ENCODE data around the gene ZFP36.

DNA sequence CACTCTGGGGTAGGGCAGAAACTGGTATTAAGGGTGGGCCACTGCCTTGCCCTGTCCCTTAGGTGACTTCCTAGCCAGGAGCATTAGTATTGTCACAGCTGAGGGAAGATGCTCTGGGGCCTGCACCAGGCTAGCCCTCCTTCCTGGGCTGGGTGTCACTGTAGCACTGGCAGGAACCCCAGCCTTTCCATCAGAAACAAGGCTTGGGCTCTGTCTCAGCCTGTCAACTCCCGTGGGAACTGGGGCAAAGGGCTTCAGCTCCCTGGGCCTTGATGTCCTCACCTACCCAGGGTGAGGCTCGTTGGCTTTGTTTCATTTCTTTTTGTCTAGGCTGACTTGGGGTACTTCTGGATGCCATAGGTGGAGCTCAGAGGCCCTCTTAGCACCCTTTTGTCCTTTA lies 33.7 kb upstream of the ZFP36 start:
- TF ChIP-seq, protein P1, sequence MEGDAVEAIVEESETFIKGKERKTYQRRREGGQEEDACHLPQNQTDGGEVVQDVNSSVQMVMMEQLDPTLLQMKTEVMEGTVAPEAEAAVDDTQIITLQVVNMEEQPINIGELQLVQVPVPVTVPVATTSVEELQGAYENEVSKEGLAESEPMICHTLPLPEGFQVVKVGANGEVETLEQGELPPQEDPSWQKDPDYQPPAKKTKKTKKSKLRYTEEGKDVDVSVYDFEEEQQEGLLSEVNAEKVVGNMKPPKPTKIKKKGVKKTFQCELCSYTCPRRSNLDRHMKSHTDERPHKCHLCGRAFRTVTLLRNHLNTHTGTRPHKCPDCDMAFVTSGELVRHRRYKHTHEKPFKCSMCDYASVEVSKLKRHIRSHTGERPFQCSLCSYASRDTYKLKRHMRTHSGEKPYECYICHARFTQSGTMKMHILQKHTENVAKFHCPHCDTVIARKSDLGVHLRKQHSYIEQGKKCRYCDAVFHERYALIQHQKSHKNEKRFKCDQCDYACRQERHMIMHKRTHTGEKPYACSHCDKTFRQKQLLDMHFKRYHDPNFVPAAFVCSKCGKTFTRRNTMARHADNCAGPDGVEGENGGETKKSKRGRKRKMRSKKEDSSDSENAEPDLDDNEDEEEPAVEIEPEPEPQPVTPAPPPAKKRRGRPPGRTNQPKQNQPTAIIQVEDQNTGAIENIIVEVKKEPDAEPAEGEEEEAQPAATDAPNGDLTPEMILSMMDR (IDR thresholded peaks at IDR 0.05), result no peak
- TF ChIP-seq EZH2 (IDR thresholded peaks at IDR 0.05; ENCODE audit: borderline replicate concordance, insufficient read depth, low read depth, low read length, poor library complexity, severe bottlenecking), result no peak

Data from B cell (primary cell).